CD4-positive, alpha-beta T cell (primary cell): ENCODE results near the gene EYA2. TPM values are rescaled to one million over a fixed set of nuclear protein-coding genes. Genes with fewer than 3 reads are reported as not detected.

ENCODE experiments used
- ATAC-seq: fragments of 200-7000 bp; cut with Tn5 transposase; one replicate; pipeline ENCODE4 v1.10.0; 2022; ENCODE audit warnings: mild to moderate bottlenecking; ENCODE audit not compliant: poor library complexity
- CTCF ChIA-PET: fragments of 350-600 bp; sonication (Branson Sonifier 250); formaldehyde crosslinking; loops from one replicate; lab custom pipeline; 2021; ENCODE audit warnings: antibody characterized with exemption, inconsistent platforms; lab: Charles Lee
- POLR2A ChIA-PET: fragments of 350-600 bp; sonication (Branson Sonifier 250); formaldehyde crosslinking; loops from one replicate; lab custom pipeline; 2021; ENCODE audit warnings: antibody characterized with exemption, inconsistent platforms; lab: Charles Lee
- DNase-seq, 14 experiments: peaks; one replicate each; pipeline ENCODE4 v3.0.0-alpha.2; 2013 to 2020; ENCODE audit warnings: mixed read lengths in 2 of 14
- H3K27ac ChIP-seq, 2 donors: one replicate each; pipeline versions ENCODE4 v1.5.1 to v1.7.0; 2013; ENCODE audit warnings: low read length in 2 of 2, low read depth in 1 of 2, mild to moderate bottlenecking in 1 of 2
- H3K27me3 ChIP-seq, 2 experiments: 1 replicate in 1 of 2; 2 replicates in 1 of 2; pipeline versions ENCODE4 v1.6.1 to v1.7.0; 2013; ENCODE audit warnings: low read length in 2 of 2, control low read depth in 1 of 2, mild to moderate bottlenecking in 1 of 2, moderate library complexity in 1 of 2; ENCODE audit not compliant: insufficient read depth in 2 of 2, control insufficient read depth in 1 of 2
- H3K36me3 ChIP-seq: one replicate; pipeline ENCODE4 v1.6.1; 2013; ENCODE audit warnings: low read length, control low read depth; ENCODE audit not compliant: insufficient read depth
- H3K4me1 ChIP-seq: one replicate; pipeline ENCODE4 v1.6.1; 2013; ENCODE audit warnings: low read length, control low read depth; ENCODE audit not compliant: insufficient read depth
- H3K4me3 ChIP-seq: one replicate; pipeline ENCODE4 v1.5.1; 2013; ENCODE audit warnings: mild to moderate bottlenecking, low read length, moderate library complexity
- H3K9me3 ChIP-seq, 2 experiments: 1 replicate in 1 of 2; 2 replicates in 1 of 2; pipeline versions ENCODE4 v1.6.1 to v1.7.0; 2013; ENCODE audit warnings: low read length in 2 of 2, mild to moderate bottlenecking in 2 of 2, control low read depth in 1 of 2, moderate library complexity in 1 of 2; ENCODE audit not compliant: control insufficient read depth in 1 of 2, insufficient read depth in 1 of 2
- H3K27ac Mint-ChIP-seq: one replicate; pipeline ENCODE4 v1.8.0; 2020; ENCODE audit warnings: mixed read lengths
- H3K27me3 Mint-ChIP-seq: one replicate; pipeline ENCODE4 v1.8.0; 2021; ENCODE audit warnings: mixed read lengths
- H3K36me3 Mint-ChIP-seq: one replicate; pipeline ENCODE4 v1.8.0; 2021; ENCODE audit warnings: low read depth, mixed read lengths
- H3K4me1 Mint-ChIP-seq: one replicate; pipeline ENCODE4 v1.8.0; 2021; ENCODE audit warnings: low read depth, mixed read lengths
- H3K4me3 Mint-ChIP-seq: one replicate; pipeline ENCODE4 v1.8.0; 2020; ENCODE audit warnings: mild to moderate bottlenecking, mixed read lengths
- H3K9me3 Mint-ChIP-seq: one replicate; pipeline ENCODE4 v1.8.0; 2020; ENCODE audit warnings: mixed read lengths
- CTCF ChIP-seq: fragments of 200-600 bp; IDR thresholded peaks from one replicate; pipeline ENCODE4 v1.8.0; 2022; ENCODE audit warnings: antibody characterized with exemption, mild to moderate bottlenecking
- intact Hi-C, 2 experiments: fragments of 100-400 bp; cut with DNase I in 1 of 2; cut with micrococcal nuclease in 1 of 2; formaldehyde crosslinking; loops; one replicate each; pipeline versions ENCODE4 v1.15.1 to v1.9.0; 2023 to 2025; cut with DNase I, micrococcal nuclease
- total RNA-seq, 174 experiments: library from RNA in 2 of 174; stranded (reverse) in 2 of 174; gene quantifications; one replicate each; pipeline ENCODE4 v1.2.3 and lab custom pipeline; 2021 to 2026

The EYA2 gene
- total RNA-seq, 2 experiments from 2014 or later = not detected

GRCh38 chr20:47063808-47064207, 169.2 kb downstream of the EYA2 start:
- Histone ChIP-seq H3K4me1 (no peaks in the 10 kb centered on the region), H3K9me3 (peaks cover 5 to 10% of the 10 kb centered on the region in 2 experiments), H3K4me3 (no peak overlapping the region), H3K27ac (no peak overlapping the region), H3K27me3 (peaks cover 0 to 6% of the 10 kb centered on the region in 2 experiments), H3K36me3 (no peaks in the 10 kb centered on the region)
- Mint-ChIP-seq H3K4me1 (no peaks in the 10 kb centered on the region), H3K9me3 (peaks cover 9% of the 10 kb centered on the region), H3K36me3 (no peaks in the 10 kb centered on the region), H3K4me3 (no peak overlapping the region), H3K27ac (no peak overlapping the region), H3K27me3 (peaks cover 15% of the 10 kb centered on the region)
- intact Hi-C loops = no loop called here
- CTCF ChIA-PET = no interaction called here
- POLR2A ChIA-PET = no interaction called here
- TF ChIP-seq CTCF = no peak
- ATAC-seq (no peak), DNase-seq (no peak)

DNA sequence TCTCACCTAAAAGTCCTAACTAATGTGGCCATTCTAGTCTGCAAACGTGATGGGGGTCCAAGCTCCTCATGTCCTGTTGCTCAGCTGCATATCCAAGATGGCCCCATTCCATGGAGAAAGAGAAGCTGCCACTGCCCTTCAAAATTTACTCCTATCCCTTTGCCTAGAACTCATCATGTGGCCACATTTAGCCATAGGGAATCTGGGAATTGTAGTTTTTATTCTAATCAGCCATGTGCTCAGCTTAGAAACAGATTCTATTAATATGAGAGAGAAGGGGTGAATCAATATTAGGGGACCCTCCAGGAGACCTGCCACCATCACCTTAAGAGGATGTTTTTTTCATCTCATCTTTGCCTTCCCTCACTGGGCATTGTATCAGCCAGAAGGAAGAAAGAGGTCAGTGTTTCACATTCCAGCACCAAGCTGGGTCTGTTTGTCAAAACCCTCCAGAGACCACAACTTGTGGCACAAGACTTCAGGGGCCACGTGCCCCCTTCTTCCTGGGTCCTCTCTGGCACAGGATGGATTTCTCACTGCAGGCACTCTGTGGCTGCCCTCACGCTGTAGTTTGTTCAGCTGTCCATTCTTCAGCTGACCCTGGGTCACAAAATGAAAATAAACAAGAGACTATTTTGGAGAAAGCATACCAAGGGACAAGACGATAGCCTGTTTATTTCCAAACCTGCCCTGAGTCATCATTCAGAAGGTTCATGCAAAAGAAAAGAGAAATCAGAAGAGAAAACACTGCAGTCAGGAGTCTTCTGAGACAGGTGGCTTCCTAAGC, 172.0 kb downstream of the EYA2 start:
- no peak for TF ChIP-seq CTCF
- DNase-seq = no peak
- Histone ChIP-seq H3K27ac (no peak overlapping the region), H3K36me3 (no peaks in the 10 kb centered on the region), H3K4me3 (no peak overlapping the region), H3K4me1 (no peaks in the 10 kb centered on the region), H3K9me3 (peaks cover 5 to 6% of the 10 kb centered on the region in 2 experiments), H3K27me3 (peaks cover 0 to 6% of the 10 kb centered on the region in 2 experiments)
- peaks cover 5% of the 10 kb centered on the region for H3K27me3 Mint-ChIP-seq
- H3K4me3 Mint-ChIP-seq = no peak overlapping the region
- ChIA-PET POLR2A (no interaction called here), CTCF (no interaction called here)
- ATAC-seq = no peak
- intact Hi-C loops = no loop called here
- H3K9me3 Mint-ChIP-seq = peaks cover 9% of the 10 kb centered on the region
- H3K36me3 Mint-ChIP-seq = no peaks in the 10 kb centered on the region
- no peak overlapping the region for H3K27ac Mint-ChIP-seq
- H3K4me1 Mint-ChIP-seq = no peaks in the 10 kb centered on the region

- TF ChIP-seq CTCF = no peak
- Mint-ChIP-seq H3K4me1 (no peaks in the 10 kb centered on the region), H3K9me3 (peaks cover 9% of the 10 kb centered on the region), H3K27ac (no peak overlapping the region), H3K27me3 (peaks cover 5% of the 10 kb centered on the region), H3K36me3 (no peaks in the 10 kb centered on the region), H3K4me3 (no peak overlapping the region)
- Histone ChIP-seq H3K36me3 (no peaks in the 10 kb centered on the region), H3K27ac (no peak overlapping the region), H3K4me1 (no peaks in the 10 kb centered on the region), H3K4me3 (no peak overlapping the region), H3K9me3 (peaks cover 5 to 6% of the 10 kb centered on the region in 2 experiments), H3K27me3 (peaks cover 0 to 4% of the 10 kb centered on the region in 2 experiments)
- no peak for DNase-seq
- CTCF ChIA-PET = no interaction called here
- POLR2A ChIA-PET = no interaction called here
- ATAC-seq = no peak
- intact Hi-C loops = no loop called here
These were observed 173.1 kb downstream of the EYA2 start for GRCh38 chr20:47067776-47068175.
